Measurements from ENCODE around the gene C15orf40. TPM values are rescaled to one million over a fixed set of nuclear protein-coding genes. Genes with fewer than 3 reads are reported as not detected.

C15orf40 gene
- total and polyA plus RNA-seq, 2 experiments from 2014 or later = 12.2 to 29.1 TPM

DNA sequence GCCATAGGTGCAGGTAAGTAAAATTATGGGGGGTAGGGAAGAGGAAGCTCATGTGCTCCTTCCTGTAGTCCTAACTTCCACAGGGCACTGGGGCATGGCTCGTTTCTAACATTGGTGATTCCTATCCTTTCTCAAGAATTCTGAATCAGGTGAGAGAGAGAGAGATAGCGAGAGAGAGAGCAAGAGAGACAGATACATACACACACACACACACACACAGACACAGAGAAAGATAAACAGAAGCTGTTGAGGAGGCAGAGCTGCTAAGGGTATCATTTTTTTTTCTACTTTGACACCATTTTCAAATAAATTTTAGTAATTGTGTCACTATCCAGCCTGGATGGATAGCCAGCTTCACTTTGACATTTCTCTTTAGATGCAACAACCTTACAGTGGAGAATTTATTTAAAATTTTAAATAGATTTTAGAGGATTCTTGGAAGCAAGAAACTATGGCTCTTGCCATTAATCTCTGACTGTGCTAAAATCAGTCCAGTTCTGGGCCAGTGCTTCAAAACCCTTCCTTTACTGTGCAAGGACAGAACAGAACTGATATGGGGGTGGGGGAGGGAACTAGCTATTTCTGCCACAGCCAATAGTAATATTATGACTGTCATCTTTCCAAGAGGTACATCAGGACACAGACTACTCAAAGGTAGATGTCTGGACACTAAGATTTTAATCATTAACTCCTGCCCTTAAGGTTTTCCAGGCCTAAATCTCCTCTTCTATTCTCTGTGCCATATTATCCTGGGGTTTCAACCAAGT lies 40.0 kb downstream of the C15orf40 start:
- H3K9me2 ChIP-seq (replicated peaks; ENCODE audit: insufficient read depth) = no peaks in the 10 kb centered on the region
- no peak for DNase-seq (ENCODE audit: low spot score)
- no peak overlapping the region for H3K4me2 ChIP-seq
- H3K27me3 ChIP-seq = no peaks in the 10 kb centered on the region
- no peaks in the 10 kb centered on the region for H3K4me1 ChIP-seq (ENCODE audit: insufficient read depth)
- no peak overlapping the region for H2AFZ ChIP-seq
- H3K79me2 ChIP-seq = no peaks in the 10 kb centered on the region
- H4K20me1 ChIP-seq (ENCODE audit: insufficient read depth, poor library complexity, severe bottlenecking) = no peaks in the 10 kb centered on the region
- no peaks in the 10 kb centered on the region for H3K9me3 ChIP-seq (ENCODE audit: low read depth)
- WGBS (ENCODE audit: low lambda C conversion rate, missing lambda C conversion rate) = 51% methylated on average over 2 of the region's 2 CpGs
- no peak overlapping the region for H3K27ac ChIP-seq
- H3K4me3 ChIP-seq = no peak overlapping the region
- TF ChIP-seq EZH2phosphoT487 (IDR thresholded peaks at IDR 0.05; ENCODE audit: low read depth, severe bottlenecking, unreplicated experiment) = no peak
- no peak for TF ChIP-seq CTCF (IDR thresholded peaks at IDR 0.05; ENCODE audit: poor library complexity)
- no peak for TF ChIP-seq EZH2 (IDR thresholded peaks at IDR 0.05; ENCODE audit: borderline replicate concordance)
- H3K36me3 ChIP-seq (replicated peaks; ENCODE audit: insufficient read depth, low read depth) = no peaks in the 10 kb centered on the region

DNA sequence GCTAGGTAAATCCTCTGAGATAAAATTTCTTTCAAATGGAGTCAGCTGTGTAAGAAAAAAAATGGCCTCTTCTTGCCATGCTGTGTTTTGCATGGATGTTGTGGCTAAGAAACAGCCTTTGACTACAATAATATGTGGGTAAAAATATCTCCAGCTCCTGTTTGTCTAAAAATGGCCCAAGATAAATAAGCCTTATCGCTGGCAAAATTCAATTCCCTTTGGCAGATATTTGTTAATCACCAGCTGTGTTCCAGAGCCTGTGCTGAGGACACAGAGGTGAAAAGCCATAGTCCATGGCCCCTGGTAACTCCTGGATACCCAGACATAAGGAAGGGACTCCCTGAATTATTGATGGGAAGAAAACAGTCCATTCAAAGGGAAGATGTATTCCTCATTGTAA lies 40.7 kb downstream of the C15orf40 start:
- WGBS (ENCODE audit: low lambda C conversion rate, missing lambda C conversion rate) = 65% methylated on average over 1 of the region's 1 CpG
- no peak for TF ChIP-seq EZH2phosphoT487 (IDR thresholded peaks at IDR 0.05; ENCODE audit: low read depth, severe bottlenecking, unreplicated experiment)
- no peak for TF ChIP-seq CTCF (IDR thresholded peaks at IDR 0.05; ENCODE audit: poor library complexity)
- no peak for TF ChIP-seq EZH2 (IDR thresholded peaks at IDR 0.05; ENCODE audit: borderline replicate concordance)
- no peak overlapping the region for H3K4me3 ChIP-seq

GRCh38 chr15:82970078-82970686 lies 41.3 kb downstream of the C15orf40 start:
- no peaks in the 10 kb centered on the region for H3K36me3 ChIP-seq (replicated peaks; ENCODE audit: insufficient read depth, low read depth)
- no peaks in the 10 kb centered on the region for H3K4me1 ChIP-seq (ENCODE audit: insufficient read depth)
- H2AFZ ChIP-seq = no peak overlapping the region
- H3K27ac ChIP-seq = no peak overlapping the region
- H3K9me2 ChIP-seq (replicated peaks; ENCODE audit: insufficient read depth) = no peaks in the 10 kb centered on the region
- no peak overlapping the region for H3K4me3 ChIP-seq
- DNase-seq (ENCODE audit: low spot score) = no peak
- no peak overlapping the region for H3K4me2 ChIP-seq
- H3K27me3 ChIP-seq = no peaks in the 10 kb centered on the region
- TF ChIP-seq CTCF (IDR thresholded peaks at IDR 0.05; ENCODE audit: poor library complexity) (no peak), EZH2phosphoT487 (IDR thresholded peaks at IDR 0.05; ENCODE audit: low read depth, severe bottlenecking, unreplicated experiment) (no peak)
- no peaks in the 10 kb centered on the region for H3K79me2 ChIP-seq
- H4K20me1 ChIP-seq (ENCODE audit: insufficient read depth, poor library complexity, severe bottlenecking) = no peaks in the 10 kb centered on the region
- no peaks in the 10 kb centered on the region for H3K9me3 ChIP-seq (ENCODE audit: low read depth)
- WGBS (ENCODE audit: low lambda C conversion rate, missing lambda C conversion rate) = 41% methylated on average over 3 of the region's 3 CpGs

More for the DNA sequence above, 40.7 kb downstream of the C15orf40 start:
- Histone ChIP-seq H3K9me2 (replicated peaks; ENCODE audit: insufficient read depth) (no peaks in the 10 kb centered on the region), H3K79me2 (no peaks in the 10 kb centered on the region), H3K9me3 (ENCODE audit: low read depth) (no peaks in the 10 kb centered on the region), H3K36me3 (replicated peaks; ENCODE audit: insufficient read depth, low read depth) (no peaks in the 10 kb centered on the region), H3K4me2 (no peak overlapping the region), H3K27me3 (no peaks in the 10 kb centered on the region), H4K20me1 (ENCODE audit: insufficient read depth, poor library complexity, severe bottlenecking) (no peaks in the 10 kb centered on the region), H3K4me1 (ENCODE audit: insufficient read depth) (no peaks in the 10 kb centered on the region), H3K27ac (no peak overlapping the region), H2AFZ (no peak overlapping the region)
- DNase-seq (ENCODE audit: low spot score) = no peak
